HFFc6 (cell line): ENCODE data around the gene SPTSSB. TPM values are rescaled to one million over a fixed set of nuclear protein-coding genes. Genes with fewer than 3 reads are reported as not detected.

ENCODE experiments used
- DNase-seq: peaks from one replicate; pipeline ENCODE4 v3.0.0-alpha.2; 2018
- H3K27ac Mint-ChIP-seq: 2 replicates; pipeline ENCODE4 v1.8.0; 2020; ENCODE audit warnings: mild to moderate bottlenecking, mixed read lengths
- H3K27me3 Mint-ChIP-seq: 2 replicates; pipeline ENCODE4 v1.8.0; 2021; ENCODE audit warnings: mild to moderate bottlenecking, moderate library complexity, mixed read lengths; ENCODE audit not compliant: insufficient read depth
- H3K36me3 Mint-ChIP-seq: 2 replicates; pipeline ENCODE4 v1.8.0; 2021; ENCODE audit warnings: low read depth, mixed read lengths
- H3K4me1 Mint-ChIP-seq: 2 replicates; pipeline ENCODE4 v1.8.0; 2020; ENCODE audit warnings: low read depth, mixed read lengths
- H3K4me3 Mint-ChIP-seq: 2 replicates; pipeline ENCODE4 v1.8.0; 2020; ENCODE audit warnings: mild to moderate bottlenecking, moderate library complexity, mixed read lengths
- H3K9me3 Mint-ChIP-seq: 2 replicates; pipeline ENCODE4 v1.8.0; 2020; ENCODE audit warnings: mild to moderate bottlenecking, mixed read lengths
- CTCF ChIP-seq: fragments of 200-600 bp; sonication (generic); IDR thresholded peaks from 2 replicates; pipeline ENCODE4 v1.5.0; 2021; ENCODE audit warnings: antibody characterized with exemption, mild to moderate bottlenecking
- long read RNA-seq: library from polyadenylated mRNA; unstranded; transcript quantifications from one replicate; pipeline ENCODE4 v2.0.0, GENCODE V29; 2019
- total RNA-seq, 6 experiments: library from RNA; stranded (reverse); fragmentation: NEBNext Ultra II Directional; extraction: Animal tissue kit (Norgen Biotek cat#: 25700); gene quantifications; 2 replicates in 1 of 6; 3 replicates in 5 of 6; pipeline ENCODE4 v1.2.3, GENCODE V29; 2021

Gene SPTSSB
- total RNA-seq: not detected
- long read RNA-seq: 0 reads

GRCh38 chr3:161371441-161372320 lies at the start of gene SPTSSB:
SPTSSB (minus strand) TSS chr3:161371517; CDS start chr3:161346323, 25,194 bp downstream.
- peaks cover 20% of the 10 kb centered on the region for H3K27me3 Mint-ChIP-seq
- peaks cover 13% of the 10 kb centered on the region for H3K4me1 Mint-ChIP-seq
- no peaks in the 10 kb centered on the region for H3K9me3 Mint-ChIP-seq
- DNase-seq: no peak
- no peak; the same call in 1 of the 2 replicates for TF ChIP-seq CTCF
- H3K36me3 Mint-ChIP-seq: no peaks in the 10 kb centered on the region
- H3K4me3 Mint-ChIP-seq: peak within 1 kb of the TSS; percentile 81
- no peak within 1 kb of the TSS for H3K27ac Mint-ChIP-seq

- Mint-ChIP-seq H3K27me3 (no peaks in the 10 kb centered on the region; the same call in 1 of the 2 replicates), H3K4me1 (peaks cover 17% of the 10 kb centered on the region), H3K36me3 (no peaks in the 10 kb centered on the region), H3K4me3 (no peak overlapping the region), H3K9me3 (no peaks in the 10 kb centered on the region), H3K27ac (no peak overlapping the region)
- peak; percentile 20; the same call in 1 of the 2 replicates for TF ChIP-seq CTCF
- DNase-seq: no peak
Observed at GRCh38 chr3:161420746-161421145, 49.4 kb upstream of the SPTSSB start.

GRCh38 chr3:161419555-161420333 lies 48.4 kb upstream of the SPTSSB start:
- H3K27me3 Mint-ChIP-seq: no peaks in the 10 kb centered on the region; the same call in 1 of the 2 replicates
- no peak overlapping the region for H3K4me3 Mint-ChIP-seq
- peaks cover 27% of the 10 kb centered on the region for H3K4me1 Mint-ChIP-seq
- H3K36me3 Mint-ChIP-seq: no peaks in the 10 kb centered on the region
- no peak overlapping the region for H3K27ac Mint-ChIP-seq
- no peak for DNase-seq
- TF ChIP-seq CTCF: no peak
- H3K9me3 Mint-ChIP-seq: no peaks in the 10 kb centered on the region

DNA sequence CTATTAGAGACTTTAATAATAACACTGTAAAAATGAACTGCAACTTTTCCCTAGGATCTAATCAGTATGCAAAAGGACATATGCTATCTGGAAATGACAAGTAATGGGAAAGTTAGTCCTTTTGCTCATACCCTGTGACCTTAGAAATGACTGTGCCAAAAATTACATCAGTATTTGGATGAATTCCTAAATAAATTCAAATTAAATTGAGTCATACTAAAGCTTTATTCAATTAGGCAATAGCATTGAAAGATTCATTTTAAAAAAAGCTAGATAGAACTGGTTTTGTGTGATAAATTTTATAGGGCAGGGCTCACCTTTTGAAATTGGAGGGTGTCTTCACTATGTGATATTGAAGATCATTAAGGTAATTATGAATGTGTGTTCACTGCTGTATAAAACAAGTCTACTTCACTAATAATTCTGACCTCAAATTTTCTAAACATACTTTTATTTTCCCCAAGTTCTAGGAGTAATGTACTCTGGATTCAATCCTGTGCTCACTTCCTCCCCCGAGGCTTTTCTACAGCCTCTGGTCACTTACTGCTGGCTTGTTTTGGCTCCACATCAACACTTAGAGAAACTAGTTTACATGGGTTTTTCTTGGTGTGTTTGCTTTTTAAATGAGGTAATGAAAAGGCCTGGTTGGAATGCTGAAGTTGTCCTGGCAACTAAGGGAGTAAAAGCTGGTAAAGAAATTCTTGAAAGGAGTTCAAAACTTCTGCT lies 44.4 kb upstream of the SPTSSB start:
- Mint-ChIP-seq H3K4me1 (peaks cover 46% of the 10 kb centered on the region), H3K36me3 (no peaks in the 10 kb centered on the region), H3K27ac (peak overlapping the region; percentile 93), H3K4me3 (peak overlapping the region; percentile 33; the same call in 1 of the 2 replicates), H3K27me3 (no peaks in the 10 kb centered on the region; the same call in 1 of the 2 replicates), H3K9me3 (no peaks in the 10 kb centered on the region)
- TF ChIP-seq CTCF: no peak
- DNase-seq: peak; percentile 87

- Mint-ChIP-seq H3K4me1 (peaks cover 47% of the 10 kb centered on the region), H3K36me3 (no peaks in the 10 kb centered on the region), H3K9me3 (no peaks in the 10 kb centered on the region), H3K27me3 (no peaks in the 10 kb centered on the region; the same call in 1 of the 2 replicates), H3K27ac (0 out of 2 replicates have a peak overlapping the region, but pooled peaks have one; percentile 27), H3K4me3 (no peak overlapping the region)
- no peak for DNase-seq
- no peak for TF ChIP-seq CTCF
Observed at GRCh38 chr3:161414907-161415306, 43.6 kb upstream of the SPTSSB start.
